DOHH2 (cell line): ENCODE data around the gene ITGA1.

Source experiments
- CTCF ChIP-seq: fragments of 200-600 bp; sonication (generic); IDR thresholded peaks from one replicate; pipeline ENCODE4 v1.5.1; 2014; ENCODE audit warnings: antibody characterized with exemption, mild to moderate bottlenecking, low read depth, low read length; ENCODE audit not compliant: poor library complexity, severe bottlenecking
- EZH2phosphoT487 ChIP-seq: fragments of 200-600 bp; sonication (generic); IDR thresholded peaks from 2 replicates; pipeline ENCODE4 v1.6.1; 2017; ENCODE audit warnings: borderline replicate concordance, mild to moderate bottlenecking, antibody characterized with exemption, low read length, moderate library complexity, mixed read lengths

GRCh38 chr5:52943285-52943684 is 155.6 kb downstream of the ITGA1 start:
- TF ChIP-seq CTCF (no peak), EZH2phosphoT487 (no peak)
